ENCODE data around the gene CIAPIN1. TPM values are rescaled to one million over a fixed set of nuclear protein-coding genes. Genes with fewer than 3 reads are reported as not detected.

Gene CIAPIN1
- total and polyA plus RNA-seq, 2 of the 8 experiments (the other 6 are each of a cell fraction or from before 2014, with no cell fraction given), result 76.8 to 83.6 TPM

GRCh38 chr16:57435838-57436237 is 11.3 kb downstream of the CIAPIN1 start:
- no peak overlapping the region for H3K23ac ChIP-seq (ENCODE audit: insufficient read length)
- 92% methylated on average over 1 of the region's 1 CpG; no CpG with 5 or more reads in 1 of the 2 experiments for WGBS, 2 experiments (ENCODE audit: extremely low coverage in 1 of 2, insufficient coverage in 1 of 2, insufficient read length in 1 of 2, insufficient replicate concordance in 2 of 2, low coverage in 1 of 2, low lambda C conversion rate in 2 of 2, missing lambda C conversion rate in 1 of 2)
- no peaks in the 10 kb centered on the region for H3K23me2 ChIP-seq (ENCODE audit: low read depth, low read length)
- no peak overlapping the region for H4K91ac ChIP-seq (replicated peaks; ENCODE audit: insufficient read length, low read length)
- H2BK12ac ChIP-seq (ENCODE audit: low read depth, low read length), result no peak overlapping the region
- H3K27ac ChIP-seq (ENCODE audit: low read depth, low read length), result no peak overlapping the region
- H3K56ac ChIP-seq (replicated peaks; ENCODE audit: insufficient read length, low read depth, low read length), result no peak overlapping the region
- no peak overlapping the region for H3K4ac ChIP-seq (replicated peaks; ENCODE audit: insufficient read length, low read depth, low read length)
- H3K4me2 ChIP-seq (ENCODE audit: insufficient read depth in 1 of 2, low read depth in 2 of 2, low read length in 2 of 2), result no peak overlapping the region
- H4K5ac ChIP-seq (ENCODE audit: insufficient read length, low read depth, low read length), result no peak overlapping the region
- H2BK20ac ChIP-seq (ENCODE audit: low read length), result no peak overlapping the region
- no peak overlapping the region for H2AFZ ChIP-seq (ENCODE audit: low read length)
- no peak for DNase-seq (ENCODE audit: low read depth in 1 of 2, low spot score in 2 of 2)
- H3K14ac ChIP-seq (ENCODE audit: insufficient read length), result no peak overlapping the region
- H2BK15ac ChIP-seq (ENCODE audit: low read length), result no peak overlapping the region
- no peak overlapping the region for H3K9ac ChIP-seq (replicated peaks in 1 of 4; ENCODE audit: extremely low read depth in 1 of 4, low read depth in 3 of 4, low read length in 3 of 4)
- H4K20me1 ChIP-seq (replicated peaks in 1 of 2; ENCODE audit: control insufficient read depth in 1 of 2, insufficient read depth in 2 of 2, low read length in 2 of 2), result no peaks in the 10 kb centered on the region
- no peak overlapping the region for H4K8ac ChIP-seq (ENCODE audit: extremely low read depth, insufficient read depth, low read length)
- H2BK120ac ChIP-seq (replicated peaks; ENCODE audit: low read depth, low read length), result no peak overlapping the region
- no peak for FAIRE-seq
- H2AK5ac ChIP-seq (ENCODE audit: low read depth, low read length), result no peak overlapping the region
- H3K4me3 ChIP-seq (ENCODE audit: extremely low read depth in 1 of 4, insufficient read depth in 2 of 4, low read depth in 3 of 4, low read length in 4 of 4), result no peak overlapping the region
- H3K18ac ChIP-seq (ENCODE audit: extremely low read depth, low read length), result no peak overlapping the region
- no peak overlapping the region for H2BK5ac ChIP-seq (ENCODE audit: low read depth, low read length)
- ChIA-PET POLR2A (ENCODE audit: partially characterized antibody) (interaction anchor here (1.3 kb wide), 2 partner anchors 9 to 10 kb away, joined by 3 to 4 read pairs; no protein-coding TSS in a partner anchor), CTCF (ENCODE audit: partially characterized antibody) (interaction anchor here (1.0 to 1.1 kb wide), 4 partner anchors 9 to 17 kb away, joined by 3 read pairs; no protein-coding TSS in a partner anchor)
- H3K36me3 ChIP-seq (ENCODE audit: control insufficient read depth in 2 of 4, insufficient read depth in 4 of 4, low read length in 3 of 4), result peaks cover 13 to 57% (median 44%) of the 10 kb centered on the region in 4 experiments; a peak in 7 of 8 replicates
- peaks cover 3% of the 10 kb centered on the region in 2 experiments; a peak in 2 of 4 replicates for H3K9me3 ChIP-seq (ENCODE audit: insufficient read depth in 2 of 2, low read depth in 1 of 2, low read length in 1 of 2)
- no peaks in the 10 kb centered on the region for H3K79me2 ChIP-seq (ENCODE audit: control insufficient read depth in 1 of 2, insufficient read depth in 2 of 2, low read length in 2 of 2)
- no peaks in the 10 kb centered on the region for H3K79me1 ChIP-seq (ENCODE audit: low read depth, low read length)
- H3K4me1 ChIP-seq (replicated peaks in 1 of 4; ENCODE audit: control insufficient read depth in 3 of 4, insufficient read depth in 4 of 4, low read length in 3 of 4), result no peaks in the 10 kb centered on the region
- no peaks in the 10 kb centered on the region for H3K27me3 ChIP-seq (replicated peaks in 1 of 4; ENCODE audit: control insufficient read depth in 3 of 4, extremely low read depth in 1 of 4, insufficient read depth in 3 of 4, low read length in 3 of 4)
- no peak for TF ChIP-seq EGR1 (IDR thresholded peaks at IDR 0.05; ENCODE audit: borderline replicate concordance, low read depth, low read length)
- TF ChIP-seq MAFK (IDR thresholded peaks at IDR 0.05; ENCODE audit: low read depth, low read length), result no peak
- TF ChIP-seq HDAC2 (IDR thresholded peaks at IDR 0.05; ENCODE audit: borderline replicate concordance in 1 of 2, low read depth in 2 of 2, low read length in 2 of 2), result no peak
- TF ChIP-seq TBP (IDR thresholded peaks at IDR 0.05; ENCODE audit: low read depth, low read length), result no peak
- no peak for TF ChIP-seq PHF8 (conservative IDR thresholded peaks at IDR 0.05; ENCODE audit: low read depth, low read length)
- TF ChIP-seq ATF3 (IDR thresholded peaks at IDR 0.05; ENCODE audit: insufficient read depth, low read depth, low read length), result no peak

Data from H1 (cell line).